H9 (cell line): ENCODE data around the gene GPC3. TPM values are rescaled to one million over a fixed set of nuclear protein-coding genes. Genes with fewer than 3 reads are reported as not detected.

ENCODE experiments used
- DNase-seq: peaks from one replicate; pipeline ENCODE4 v3.0.0-alpha.2; 2017
- H2AFZ ChIP-seq: one replicate; pipeline ENCODE4 v1.6.1; 2013; ENCODE audit warnings: mild to moderate bottlenecking, low read length, control low read depth, moderate library complexity
- H2AK5ac ChIP-seq: 2 replicates; pipeline ENCODE4 v1.6.1; 2013; ENCODE audit warnings: low read length, control low read depth, mixed read lengths; ENCODE audit not compliant: insufficient read length
- H2BK120ac ChIP-seq: one replicate; pipeline ENCODE4 v1.6.1; 2013; ENCODE audit warnings: low read depth, mild to moderate bottlenecking, low read length, control low read depth, inconsistent platforms; ENCODE audit not compliant: poor library complexity, severe bottlenecking
- H2BK12ac ChIP-seq: 2 replicates; pipeline ENCODE4 v1.6.1; 2013; ENCODE audit warnings: low read length, control low read depth, mixed read lengths, low read depth; ENCODE audit not compliant: insufficient read length
- H2BK15ac ChIP-seq: 2 replicates; pipeline ENCODE4 v1.6.1; 2013; ENCODE audit warnings: low read depth, low read length, control low read depth
- H2BK20ac ChIP-seq: one replicate; pipeline ENCODE4 v1.6.1; 2013; ENCODE audit warnings: low read depth, mild to moderate bottlenecking, low read length, control low read depth, inconsistent platforms; ENCODE audit not compliant: poor library complexity, severe bottlenecking
- H2BK5ac ChIP-seq: 2 replicates; pipeline ENCODE4 v1.6.1; 2013; ENCODE audit warnings: low read length, control low read depth, mixed read lengths; ENCODE audit not compliant: insufficient read length
- H3K14ac ChIP-seq: 2 replicates; pipeline ENCODE4 v1.6.1; 2013; ENCODE audit warnings: low read length, control low read depth; ENCODE audit not compliant: insufficient read depth
- H3K18ac ChIP-seq: 2 replicates; pipeline ENCODE4 v1.6.1; 2013; ENCODE audit warnings: low read depth, mild to moderate bottlenecking, mixed read lengths, low read length, control low read depth; ENCODE audit not compliant: insufficient read length
- H3K23ac ChIP-seq: 2 replicates; pipeline ENCODE4 v1.6.1; 2013; ENCODE audit warnings: low read length, control low read depth, mixed read lengths, low read depth; ENCODE audit not compliant: insufficient read length
- H3K23me2 ChIP-seq: 2 replicates; pipeline ENCODE4 v1.6.1; 2013; ENCODE audit warnings: low read depth, mild to moderate bottlenecking, mixed read lengths, low read length, control low read depth; ENCODE audit not compliant: insufficient read length, poor library complexity, severe bottlenecking
- H3K27ac ChIP-seq: 2 replicates; pipeline ENCODE4 v1.5.1; 2013; ENCODE audit warnings: low read length, control low read depth, mixed read lengths, low read depth; ENCODE audit not compliant: insufficient read length
- H3K27me3 ChIP-seq: 2 replicates; pipeline ENCODE4 v1.6.1; 2013; ENCODE audit warnings: low read length, control low read depth, inconsistent platforms; ENCODE audit not compliant: insufficient read depth
- H3K4ac ChIP-seq: 2 replicates; pipeline ENCODE4 v1.6.1; 2013; ENCODE audit warnings: low read depth, mild to moderate bottlenecking, control low read depth, inconsistent platforms, low read length, moderate library complexity
- H3K4me1 ChIP-seq: 2 replicates; pipeline ENCODE4 v1.6.1; 2013; ENCODE audit warnings: low read length, control low read depth, inconsistent platforms; ENCODE audit not compliant: insufficient read depth
- H3K4me2 ChIP-seq: 2 replicates; pipeline ENCODE4 v1.6.1; 2013; ENCODE audit warnings: low read length, control low read depth, mixed read lengths; ENCODE audit not compliant: insufficient read length, insufficient read depth
- H3K56ac ChIP-seq: 2 replicates; pipeline ENCODE4 v1.6.1; 2013; ENCODE audit warnings: low read depth, mild to moderate bottlenecking, mixed read lengths, low read length, control low read depth; ENCODE audit not compliant: insufficient read length
- H3K79me1 ChIP-seq: 2 replicates; pipeline ENCODE4 v1.6.1; 2013; ENCODE audit warnings: low read depth, mild to moderate bottlenecking, moderate library complexity, low read length, control low read depth, inconsistent platforms; ENCODE audit not compliant: insufficient read depth, poor library complexity, severe bottlenecking
- H3K79me2 ChIP-seq: 2 replicates; pipeline ENCODE4 v1.6.1; 2013; ENCODE audit warnings: low read length, control low read depth, inconsistent platforms; ENCODE audit not compliant: insufficient read depth
- H3K9ac ChIP-seq: 2 replicates; pipeline ENCODE4 v1.6.1; 2013; ENCODE audit warnings: low read length, control low read depth, mixed read lengths; ENCODE audit not compliant: insufficient read length; ENCODE audit errors: extremely low read depth
- H3K9me3 ChIP-seq: one replicate; pipeline ENCODE4 v1.6.1; 2013; ENCODE audit warnings: low read depth, low read length, inconsistent platforms; ENCODE audit not compliant: control insufficient read depth
- H3T11ph ChIP-seq: one replicate; pipeline ENCODE4 v1.6.1; 2013; ENCODE audit warnings: mild to moderate bottlenecking, low read length, control low read depth, inconsistent platforms
- H4K20me1 ChIP-seq: one replicate; pipeline ENCODE4 v1.6.1; 2013; ENCODE audit not compliant: control insufficient read depth, insufficient read length, insufficient read depth
- H4K5ac ChIP-seq: 2 replicates; pipeline ENCODE4 v1.6.1; 2013; ENCODE audit warnings: low read depth, mild to moderate bottlenecking, mixed read lengths, low read length, control low read depth; ENCODE audit not compliant: insufficient read length
- H4K8ac ChIP-seq: replicated peaks from 2 replicates; pipeline ENCODE4 v1.6.1; 2013; ENCODE audit warnings: low read length, control low read depth, mixed read lengths, low read depth; ENCODE audit not compliant: insufficient read length
- H4K91ac ChIP-seq: 2 replicates; pipeline ENCODE4 v1.6.1; 2013; ENCODE audit warnings: low read depth, mild to moderate bottlenecking, moderate library complexity, mixed read lengths, low read length, control low read depth; ENCODE audit not compliant: insufficient read length
- H3K27ac Mint-ChIP-seq, 3 experiments: 2 replicates in 2 of 3; 3 replicates in 1 of 3; pipeline ENCODE4 v1.8.0; 2020 to 2021; ENCODE audit warnings: mixed read lengths in 3 of 3, mild to moderate bottlenecking in 1 of 3, moderate library complexity in 1 of 3
- H3K27me3 Mint-ChIP-seq: 2 replicates; pipeline ENCODE4 v1.8.0; 2021; ENCODE audit warnings: low read depth, mild to moderate bottlenecking, moderate library complexity, mixed read lengths
- H3K36me3 Mint-ChIP-seq, 3 experiments: 2 replicates in 2 of 3; 3 replicates in 1 of 3; pipeline ENCODE4 v1.8.0; 2020 to 2021; ENCODE audit warnings: low read depth in 3 of 3, mixed read lengths in 3 of 3; ENCODE audit not compliant: insufficient read depth in 1 of 3
- H3K4me1 Mint-ChIP-seq, 2 experiments: 2 replicates each; pipeline ENCODE4 v1.8.0; 2020; ENCODE audit warnings: mixed read lengths in 2 of 2
- H3K4me3 Mint-ChIP-seq, 2 experiments: 2 replicates in 1 of 2; 3 replicates in 1 of 2; pipeline ENCODE4 v1.8.0; 2020 to 2021; ENCODE audit warnings: mild to moderate bottlenecking in 2 of 2, mixed read lengths in 2 of 2, moderate library complexity in 1 of 2
- H3K9me3 Mint-ChIP-seq, 2 experiments: 2 replicates in 1 of 2; 3 replicates in 1 of 2; pipeline ENCODE4 v1.8.0; 2020; ENCODE audit warnings: mild to moderate bottlenecking in 2 of 2, mixed read lengths in 2 of 2, moderate library complexity in 1 of 2
- CTCF ChIP-seq: fragments of 200-600 bp; sonication (generic); conservative IDR thresholded peaks from 3 replicates; pipeline ENCODE4 v1.8.0; 2021; ENCODE audit warnings: antibody characterized with exemption, mild to moderate bottlenecking
- WGBS: extraction: QIAGEN DNeasy Blood & Tissue Kit; methylation state at CpG from one replicate; pipeline ENCODE4 v1.1.7; 2013; ENCODE audit warnings: missing lambda C conversion rate, low lambda C conversion rate, mixed read lengths; ENCODE audit not compliant: insufficient read length; ENCODE audit errors: extremely low coverage; 5-methylcytosine and 5-hydroxymethylcytosine counted together
- total RNA-seq: library from RNA; stranded (reverse); gene quantifications from 2 replicates; pipeline ENCODE4 v1.2.1, GENCODE V29; 2021

The GPC3 gene
- total RNA-seq, 1 experiment from 2014 or later = 108 TPM

GRCh38 chrX:133533249-133533648, 452.1 kb downstream of the GPC3 start:
- no peak overlapping the region for H3K23ac ChIP-seq
- no peak overlapping the region for H2BK12ac ChIP-seq
- H3K27ac ChIP-seq = no peak overlapping the region
- no peak overlapping the region for H4K5ac ChIP-seq
- no peak overlapping the region for H2BK15ac ChIP-seq
- H3K4me1 ChIP-seq = no peaks in the 10 kb centered on the region
- no peak for TF ChIP-seq CTCF
- H4K20me1 ChIP-seq = peaks cover 2% of the 10 kb centered on the region
- no peaks in the 10 kb centered on the region for H3K9me3 ChIP-seq
- DNase-seq = no peak
- Mint-ChIP-seq H3K27me3 (no peaks in the 10 kb centered on the region; the same call in 1 of the 2 replicates), H3K4me3 (no peak overlapping the region), H3K27ac (no peak overlapping the region), H3K9me3 (no peaks in the 10 kb centered on the region), H3K36me3 (peaks cover 8 to 14% (median 9%) of the 10 kb centered on the region in 3 experiments; a peak in 6 of 7 replicates), H3K4me1 (peaks cover 20 to 22% of the 10 kb centered on the region in 2 experiments)
- H4K91ac ChIP-seq = no peak overlapping the region
- no peak overlapping the region; the same call in 1 of the 2 replicates for H3K14ac ChIP-seq
- H2BK5ac ChIP-seq = no peak overlapping the region
- H3K27me3 ChIP-seq = no peaks in the 10 kb centered on the region
- H3K4ac ChIP-seq = no peak overlapping the region
- no peak overlapping the region for H2BK20ac ChIP-seq
- no peaks in the 10 kb centered on the region for H3K79me1 ChIP-seq
- no peaks in the 10 kb centered on the region for H3K79me2 ChIP-seq
- no peak overlapping the region for H4K8ac ChIP-seq
- H3K23me2 ChIP-seq = no peaks in the 10 kb centered on the region
- H3K9ac ChIP-seq = no peak overlapping the region
- no peak overlapping the region for H2BK120ac ChIP-seq
- H2AFZ ChIP-seq = no peak overlapping the region
- H3K56ac ChIP-seq = no peak overlapping the region
- WGBS = no CpG with 5 or more reads among the region's 3 CpGs
- no peak overlapping the region for H3K4me2 ChIP-seq
- H3T11ph ChIP-seq = no peak overlapping the region
- H3K18ac ChIP-seq = no peak overlapping the region
- H2AK5ac ChIP-seq = no peak overlapping the region
